HL-60 (cell line): ENCODE measurements around the gene NFIC.

ENCODE experiments used
- GABPA ChIP-seq: IDR thresholded peaks from 2 replicates; pipeline ENCODE4 v1.6.1; 2012; ENCODE audit warnings: low read depth
- POLR2AphosphoS5 ChIP-seq: IDR thresholded peaks from 2 replicates; pipeline ENCODE4 v1.6.1; 2012; ENCODE audit warnings: low read depth
- SPI1 ChIP-seq: IDR thresholded peaks from 2 replicates; pipeline ENCODE4 v1.6.1; 2012; ENCODE audit warnings: low read depth, mild to moderate bottlenecking, borderline replicate concordance
- TF ChIP-seq, protein P1 (sequence below): IDR thresholded peaks from one replicate; pipeline ENCODE4 v1.5.1; 2011; ENCODE audit warnings: low read length, control low read depth, inconsistent platforms; ENCODE audit not compliant: insufficient read depth

DNA sequence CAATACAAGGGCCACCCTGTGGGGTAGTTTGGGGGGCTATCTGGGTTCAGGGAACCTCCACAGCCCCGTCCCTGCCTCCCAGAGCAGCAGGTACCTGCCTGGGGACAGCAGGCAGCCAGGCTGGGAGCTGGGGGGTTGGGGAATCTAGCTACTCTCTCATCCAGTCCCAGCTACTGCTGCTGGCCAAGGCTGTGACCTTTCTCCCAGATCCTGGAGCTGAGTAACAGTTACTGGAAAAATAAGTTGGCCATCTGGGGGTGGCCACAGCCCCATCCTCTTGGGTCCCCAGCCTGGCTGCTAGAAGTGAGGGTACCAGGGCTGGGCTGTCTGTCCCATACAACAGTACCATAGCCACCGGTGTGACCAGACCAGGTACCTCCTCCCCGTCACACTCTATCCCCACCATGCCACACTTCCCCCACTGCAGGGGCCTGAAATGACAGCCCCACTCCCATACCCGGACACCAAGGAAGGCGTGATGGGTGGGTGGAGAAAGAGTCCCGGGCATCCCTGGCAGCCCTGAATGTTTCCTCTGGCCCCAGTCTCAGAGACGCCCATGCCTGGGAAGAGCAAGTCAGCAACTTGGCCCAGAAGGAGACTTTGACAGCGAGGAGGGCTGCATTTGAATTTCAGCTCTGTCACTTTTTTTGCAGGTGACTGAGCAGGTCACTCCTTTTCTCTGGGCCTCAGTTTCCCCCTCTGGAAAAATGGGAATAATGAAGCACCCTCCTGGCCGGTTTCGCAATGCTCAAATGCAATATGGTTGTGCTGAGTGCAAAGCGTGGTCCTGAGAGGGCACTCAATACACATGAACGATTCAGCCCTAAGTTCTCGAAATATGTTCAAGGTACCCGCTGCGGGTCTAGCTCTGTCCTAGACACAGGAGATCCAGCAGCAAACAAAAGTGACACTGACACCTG is 30.7 kb upstream of the NFIC start:
- TF ChIP-seq, protein P1, sequence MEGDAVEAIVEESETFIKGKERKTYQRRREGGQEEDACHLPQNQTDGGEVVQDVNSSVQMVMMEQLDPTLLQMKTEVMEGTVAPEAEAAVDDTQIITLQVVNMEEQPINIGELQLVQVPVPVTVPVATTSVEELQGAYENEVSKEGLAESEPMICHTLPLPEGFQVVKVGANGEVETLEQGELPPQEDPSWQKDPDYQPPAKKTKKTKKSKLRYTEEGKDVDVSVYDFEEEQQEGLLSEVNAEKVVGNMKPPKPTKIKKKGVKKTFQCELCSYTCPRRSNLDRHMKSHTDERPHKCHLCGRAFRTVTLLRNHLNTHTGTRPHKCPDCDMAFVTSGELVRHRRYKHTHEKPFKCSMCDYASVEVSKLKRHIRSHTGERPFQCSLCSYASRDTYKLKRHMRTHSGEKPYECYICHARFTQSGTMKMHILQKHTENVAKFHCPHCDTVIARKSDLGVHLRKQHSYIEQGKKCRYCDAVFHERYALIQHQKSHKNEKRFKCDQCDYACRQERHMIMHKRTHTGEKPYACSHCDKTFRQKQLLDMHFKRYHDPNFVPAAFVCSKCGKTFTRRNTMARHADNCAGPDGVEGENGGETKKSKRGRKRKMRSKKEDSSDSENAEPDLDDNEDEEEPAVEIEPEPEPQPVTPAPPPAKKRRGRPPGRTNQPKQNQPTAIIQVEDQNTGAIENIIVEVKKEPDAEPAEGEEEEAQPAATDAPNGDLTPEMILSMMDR, result no peak
- no peak for TF ChIP-seq POLR2AphosphoS5
- no peak for TF ChIP-seq SPI1
- no peak for TF ChIP-seq GABPA
